Osteoblast (primary cell): ENCODE results near the gene PARVG. TPM values are rescaled to one million over a fixed set of nuclear protein-coding genes. Genes with fewer than 3 reads are reported as not detected.

Experiments
- DNase-seq: peaks from one replicate; pipeline ENCODE4 v3.0.0; 2011; ENCODE audit warnings: low spot score, mixed read lengths; ENCODE audit not compliant: insufficient read length; ENCODE audit errors: missing footprints
- H2AFZ ChIP-seq: 2 replicates; pipeline ENCODE4 v1.6.0; 2011; ENCODE audit warnings: mild to moderate bottlenecking, low read length
- H3K27ac ChIP-seq: 2 replicates; pipeline ENCODE4 v1.5.1; 2011; ENCODE audit warnings: mild to moderate bottlenecking, low read depth, low read length, moderate library complexity
- H3K27me3 ChIP-seq: 2 replicates; pipeline ENCODE4 v1.6.0; 2012; ENCODE audit warnings: mild to moderate bottlenecking, control low read depth, inconsistent platforms, low read length, moderate library complexity; ENCODE audit not compliant: insufficient read depth
- H3K36me3 ChIP-seq: 2 replicates; pipeline ENCODE4 v1.5.1; 2011; ENCODE audit warnings: mild to moderate bottlenecking, low read length, control low read depth, moderate library complexity; ENCODE audit not compliant: insufficient read depth
- H3K4me1 ChIP-seq: 2 replicates; pipeline ENCODE4 v1.5.1; 2011; ENCODE audit warnings: mild to moderate bottlenecking, low read length, control low read depth, moderate library complexity; ENCODE audit not compliant: insufficient read depth
- H3K4me2 ChIP-seq: 2 replicates; pipeline ENCODE4 v1.6.0; 2011; ENCODE audit warnings: mild to moderate bottlenecking, low read length; ENCODE audit not compliant: insufficient read depth
- H3K4me3 ChIP-seq: fragments of 200-600 bp; sonication (generic); 3 replicates; pipeline ENCODE4 v1.5.1; 2012; ENCODE audit warnings: mild to moderate bottlenecking, low read length, inconsistent platforms; ENCODE audit not compliant: insufficient read depth
- H3K79me2 ChIP-seq: 2 replicates; pipeline ENCODE4 v1.6.0; 2012; ENCODE audit warnings: mild to moderate bottlenecking, low read length, control low read depth, inconsistent platforms; ENCODE audit not compliant: insufficient read depth
- H3K9me3 ChIP-seq: 2 replicates; pipeline ENCODE4 v1.5.1; 2011; ENCODE audit warnings: low read depth, low read length, control low read depth
- H4K20me1 ChIP-seq: 2 replicates; pipeline ENCODE4 v1.6.0; 2012; ENCODE audit warnings: mild to moderate bottlenecking, low read length, control low read depth; ENCODE audit not compliant: insufficient read depth
- CTCF ChIP-seq: IDR thresholded peaks from 2 replicates; pipeline ENCODE4 v1.5.1; 2011; ENCODE audit warnings: mild to moderate bottlenecking, low read depth, low read length, moderate library complexity; ENCODE audit errors: extremely low read depth
- total RNA-seq: library from RNA; depleted of rRNA; stranded (reverse); fragments of >200 nt; gene quantifications from 2 replicates; pipeline ENCODE4 v1.2.3, GENCODE V29; 2012

PARVG gene
- total RNA-seq, 1 donor: 1.1 TPM

- H3K4me1 ChIP-seq: peaks cover 7% of the 10 kb centered on the region
- no peak overlapping the region for H3K4me2 ChIP-seq
- H3K79me2 ChIP-seq: no peaks in the 10 kb centered on the region
- no peak overlapping the region for H3K27ac ChIP-seq
- no peaks in the 10 kb centered on the region for H4K20me1 ChIP-seq
- H3K4me3 ChIP-seq: no peak overlapping the region
- H3K9me3 ChIP-seq: no peaks in the 10 kb centered on the region
- TF ChIP-seq CTCF: no peak
- peaks cover 3% of the 10 kb centered on the region for H3K36me3 ChIP-seq
- H2AFZ ChIP-seq: no peak overlapping the region
- no peaks in the 10 kb centered on the region for H3K27me3 ChIP-seq
- no peak for DNase-seq
Measured at GRCh38 chr22:44171561-44171960, 9.2 kb upstream of the PARVG start.

DNA sequence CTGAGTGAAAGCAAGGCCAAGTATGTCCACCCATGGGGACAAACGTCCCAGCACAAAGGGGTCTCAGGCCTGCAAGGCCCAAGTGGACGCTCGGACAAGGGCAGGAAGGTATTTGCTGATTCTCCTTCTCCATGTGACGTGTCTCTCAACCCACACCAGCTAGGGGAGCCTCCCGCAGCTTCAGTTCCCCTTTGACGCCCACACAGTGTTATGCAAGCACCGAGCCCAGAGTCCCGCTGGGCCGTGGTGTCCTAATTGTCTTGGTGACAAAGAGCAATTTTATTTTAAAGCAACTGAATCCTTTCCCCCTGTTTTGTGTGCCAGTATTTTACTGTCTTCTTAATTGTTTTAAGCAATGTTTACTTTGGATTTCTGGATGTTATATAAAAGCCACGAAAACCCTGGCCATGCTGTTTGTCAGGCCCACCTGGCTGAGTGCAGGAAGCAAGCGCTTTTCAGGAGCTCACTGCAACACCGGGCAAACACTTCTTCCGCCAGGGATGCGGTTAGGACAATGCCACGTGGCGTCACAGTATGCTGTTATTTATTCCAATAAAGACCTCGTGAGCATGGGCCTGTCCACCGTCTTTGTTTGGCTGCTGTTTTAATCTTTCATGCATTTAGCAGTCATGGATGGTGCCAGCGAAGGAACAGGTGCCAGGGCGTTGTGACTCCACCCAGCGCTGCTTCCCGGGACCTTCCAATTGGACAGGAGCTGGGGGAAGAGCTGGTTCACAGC is 8.2 kb upstream of the PARVG start:
- H3K4me1 ChIP-seq: peaks cover 7% of the 10 kb centered on the region
- H3K4me2 ChIP-seq: no peak overlapping the region
- no peak for DNase-seq
- H3K36me3 ChIP-seq: peaks cover 3% of the 10 kb centered on the region
- no peak overlapping the region for H3K4me3 ChIP-seq
- H4K20me1 ChIP-seq: no peaks in the 10 kb centered on the region
- no peak for TF ChIP-seq CTCF
- no peaks in the 10 kb centered on the region for H3K27me3 ChIP-seq
- H2AFZ ChIP-seq: no peak overlapping the region
- no peaks in the 10 kb centered on the region for H3K79me2 ChIP-seq
- no peaks in the 10 kb centered on the region for H3K9me3 ChIP-seq
- H3K27ac ChIP-seq: no peak overlapping the region

DNA sequence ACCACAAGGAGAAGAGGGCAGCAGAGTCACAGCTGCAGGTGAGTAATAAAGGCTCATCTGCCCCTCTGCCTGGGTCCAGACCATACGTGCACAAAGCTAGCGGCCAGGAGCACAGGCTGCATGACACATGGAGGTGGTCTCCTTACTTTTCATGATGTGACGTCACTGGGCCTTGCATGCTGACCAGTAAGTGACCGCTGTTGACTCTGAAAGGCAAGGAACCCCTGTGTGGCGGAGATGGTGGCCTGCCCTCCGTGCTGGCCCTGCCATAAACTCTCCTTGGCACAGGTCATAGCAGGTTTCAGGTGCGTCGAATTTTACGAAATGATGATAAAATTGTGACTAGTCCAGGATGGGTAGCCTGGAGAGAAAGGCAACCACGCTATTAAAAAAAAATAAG is 7.6 kb upstream of the PARVG start:
- Histone ChIP-seq H4K20me1 (no peaks in the 10 kb centered on the region), H3K4me3 (no peak overlapping the region), H3K4me2 (no peak overlapping the region), H3K27me3 (no peaks in the 10 kb centered on the region), H3K36me3 (peaks cover 3% of the 10 kb centered on the region), H2AFZ (no peak overlapping the region), H3K79me2 (no peaks in the 10 kb centered on the region), H3K4me1 (peaks cover 7% of the 10 kb centered on the region), H3K9me3 (no peaks in the 10 kb centered on the region), H3K27ac (no peak overlapping the region)
- TF ChIP-seq CTCF: no peak
- no peak for DNase-seq

DNA sequence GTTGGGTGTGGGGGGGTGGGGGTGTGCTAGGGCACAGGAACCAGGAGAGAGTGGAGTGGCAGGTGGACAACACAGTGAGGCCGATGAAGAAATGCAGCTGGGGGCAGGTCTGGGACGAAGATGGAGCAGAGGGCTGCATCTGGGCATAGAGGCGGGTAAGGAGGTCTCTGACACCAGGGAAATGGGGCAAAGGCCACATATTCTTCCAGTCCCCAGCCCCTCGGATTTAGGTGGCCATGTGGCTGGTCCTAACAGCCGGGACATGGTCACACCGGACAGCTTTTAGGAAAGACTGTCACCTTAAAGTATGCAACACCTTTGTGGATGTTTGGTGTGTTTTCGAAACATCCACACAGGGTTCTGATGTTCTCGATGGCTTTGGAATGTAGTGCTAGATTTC is 5.0 kb upstream of the PARVG start:
- Histone ChIP-seq H3K79me2 (no peaks in the 10 kb centered on the region), H3K36me3 (no peaks in the 10 kb centered on the region), H3K4me2 (no peak overlapping the region), H3K27me3 (peaks cover 8% of the 10 kb centered on the region), H2AFZ (no peak overlapping the region), H3K4me3 (no peak overlapping the region), H3K4me1 (peaks cover 7% of the 10 kb centered on the region), H3K27ac (no peak overlapping the region), H3K9me3 (no peaks in the 10 kb centered on the region), H4K20me1 (no peaks in the 10 kb centered on the region)
- TF ChIP-seq CTCF: no peak
- DNase-seq: no peak
